Measurements from ENCODE around the gene FRMD8.
A peak's percentile ranks its signal among the peaks of the same experiment; 100 is the strongest.

GRCh38 chr11:65381716-65382032 is 4.8 kb upstream of the FRMD8 start:
- TF ChIP-seq TAF1 (conservative IDR thresholded peaks at IDR 0.05) (no peak), MAX (IDR thresholded peaks at IDR 0.05) (no peak), CTCF (IDR thresholded peaks at IDR 0.05; ENCODE audit: low read depth, low read length, missing input control) (no peak), RAD21 (IDR thresholded peaks at IDR 0.05) (no peak), ZBTB33 (IDR thresholded peaks at IDR 0.05) (no peak), ATF3 (IDR thresholded peaks at IDR 0.05) (no peak), RXRA (IDR thresholded peaks at IDR 0.05) (no peak), SP1 (IDR thresholded peaks at IDR 0.05) (no peak), REST (IDR thresholded peaks at IDR 0.05) (no peak), GABPA (IDR thresholded peaks at IDR 0.05 in 1 of 2, conservative IDR thresholded peaks at IDR 0.05 in 1 of 2) (peak in 1 of 2 donors; percentile 45)
